DND-41 (cell line): ENCODE results near the gene CYP3A7.

ENCODE experiments used
- EZH2 ChIP-seq: IDR thresholded peaks from 3 replicates; pipeline ENCODE4 v1.6.1; 2012; ENCODE audit warnings: borderline replicate concordance, low read depth, mild to moderate bottlenecking, moderate library complexity, low read length, inconsistent platforms; ENCODE audit not compliant: severe bottlenecking
- TF ChIP-seq, protein P1 (sequence below): IDR thresholded peaks from 2 replicates; pipeline ENCODE4 v1.5.1; 2012; ENCODE audit warnings: borderline replicate concordance, low read length, moderate library complexity, mild to moderate bottlenecking; ENCODE audit not compliant: poor library complexity, severe bottlenecking; ENCODE audit errors: extremely low read depth

DNA sequence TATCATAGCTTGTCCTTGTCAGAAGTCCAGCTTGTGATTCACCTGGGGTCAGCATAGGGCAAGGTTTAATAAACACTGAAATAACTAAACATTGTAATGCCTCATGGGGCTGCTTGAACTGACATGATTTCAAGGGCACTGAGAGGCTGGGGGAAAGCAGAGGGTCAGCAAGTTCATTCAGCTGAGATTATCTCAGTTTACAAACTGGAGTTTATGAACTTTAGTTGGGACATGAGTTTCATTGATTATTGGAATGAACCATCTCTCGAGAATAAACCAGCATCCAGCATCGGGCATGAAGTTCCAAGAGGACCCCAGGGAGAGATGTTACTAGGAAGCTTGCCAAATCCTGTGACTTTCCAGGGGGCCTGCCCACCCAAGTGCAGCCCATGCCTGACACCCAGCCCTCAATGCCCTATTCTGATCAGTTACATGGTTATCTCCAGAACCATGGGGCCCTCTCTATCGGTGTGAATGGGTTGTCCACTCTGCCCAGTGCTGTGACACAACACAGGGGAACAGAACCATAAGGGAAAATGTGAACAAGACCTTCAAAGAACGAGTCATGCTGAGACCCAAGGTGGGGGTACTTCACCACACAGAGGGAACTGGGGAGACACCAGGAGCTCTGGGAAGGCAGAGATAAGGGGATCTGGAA is 7.9 kb upstream of the CYP3A7 start:
- TF ChIP-seq, protein P1, sequence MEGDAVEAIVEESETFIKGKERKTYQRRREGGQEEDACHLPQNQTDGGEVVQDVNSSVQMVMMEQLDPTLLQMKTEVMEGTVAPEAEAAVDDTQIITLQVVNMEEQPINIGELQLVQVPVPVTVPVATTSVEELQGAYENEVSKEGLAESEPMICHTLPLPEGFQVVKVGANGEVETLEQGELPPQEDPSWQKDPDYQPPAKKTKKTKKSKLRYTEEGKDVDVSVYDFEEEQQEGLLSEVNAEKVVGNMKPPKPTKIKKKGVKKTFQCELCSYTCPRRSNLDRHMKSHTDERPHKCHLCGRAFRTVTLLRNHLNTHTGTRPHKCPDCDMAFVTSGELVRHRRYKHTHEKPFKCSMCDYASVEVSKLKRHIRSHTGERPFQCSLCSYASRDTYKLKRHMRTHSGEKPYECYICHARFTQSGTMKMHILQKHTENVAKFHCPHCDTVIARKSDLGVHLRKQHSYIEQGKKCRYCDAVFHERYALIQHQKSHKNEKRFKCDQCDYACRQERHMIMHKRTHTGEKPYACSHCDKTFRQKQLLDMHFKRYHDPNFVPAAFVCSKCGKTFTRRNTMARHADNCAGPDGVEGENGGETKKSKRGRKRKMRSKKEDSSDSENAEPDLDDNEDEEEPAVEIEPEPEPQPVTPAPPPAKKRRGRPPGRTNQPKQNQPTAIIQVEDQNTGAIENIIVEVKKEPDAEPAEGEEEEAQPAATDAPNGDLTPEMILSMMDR, result no peak
- TF ChIP-seq EZH2, result no peak
